SK-N-SH treated with all-trans-retinoic acid at 6 μM for 48 hours (cell line): ENCODE results near the gene SH3D19.

Source experiments
- ATAC-seq: fragments of 200-7000 bp; cut with Tn5 transposase; 3 replicates; pipeline ENCODE4 v1.9.1; 2020; ENCODE audit warnings: mild to moderate bottlenecking, moderate library complexity
- ARNTL ChIP-seq: fragments of 450-650 bp; formaldehyde crosslinking; IDR thresholded peaks from 2 replicates; pipeline ENCODE4 v1.5.0; 2020; ENCODE audit warnings: low read depth, mild to moderate bottlenecking, moderate library complexity, borderline replicate concordance
- BACH2 ChIP-seq: fragments of 250-450 bp; sonication (Bioruptor Pico); IDR thresholded peaks from 2 replicates; pipeline ENCODE4 v1.9.0; 2021; ENCODE audit warnings: mild to moderate bottlenecking, borderline replicate concordance
- CSDC2 ChIP-seq: fragments of 250-450 bp; sonication (Bioruptor Pico); IDR thresholded peaks from 2 replicates; pipeline ENCODE4 v1.5.0; 2020; ENCODE audit warnings: mild to moderate bottlenecking, moderate library complexity
- ESRRG ChIP-seq: fragments of 250-450 bp; sonication (Bioruptor Pico); IDR thresholded peaks from 2 replicates; pipeline ENCODE4 v1.6.1; 2021; ENCODE audit warnings: mild to moderate bottlenecking
- GLIS3 ChIP-seq: fragments of 250-450 bp; sonication (Bioruptor Pico); IDR thresholded peaks from 2 replicates; pipeline ENCODE4 v1.5.0; 2020; ENCODE audit warnings: mild to moderate bottlenecking, moderate library complexity
- ISL1 ChIP-seq: fragments of 250-450 bp; sonication (Bioruptor Pico); IDR thresholded peaks from 2 replicates; pipeline ENCODE4 v2.1.2; 2022; ENCODE audit warnings: mild to moderate bottlenecking, moderate library complexity
- OSR1 ChIP-seq: fragments of 250-450 bp; sonication (Bioruptor Pico); IDR thresholded peaks from 2 replicates; pipeline ENCODE4 v1.8.0; 2022; ENCODE audit warnings: moderate library complexity, mild to moderate bottlenecking, inconsistent platforms
- PPARA ChIP-seq: fragments of 250-450 bp; sonication (Bioruptor Pico); IDR thresholded peaks from 2 replicates; pipeline ENCODE4 v1.5.0; 2020; ENCODE audit warnings: mild to moderate bottlenecking, borderline replicate concordance
- RARB ChIP-seq: fragments of 250-450 bp; sonication (Bioruptor Pico); IDR thresholded peaks from 2 replicates; pipeline ENCODE4 v1.8.0; 2021; ENCODE audit warnings: mild to moderate bottlenecking, moderate library complexity
- SNAI2 ChIP-seq: fragments of 250-450 bp; sonication (Bioruptor Pico); IDR thresholded peaks from 2 replicates; pipeline ENCODE4 v1.5.0; 2020; ENCODE audit warnings: mild to moderate bottlenecking, moderate library complexity
- TOX ChIP-seq: fragments of 250-450 bp; sonication (Bioruptor Pico); IDR thresholded peaks from 2 replicates; pipeline ENCODE4 v1.8.0; 2021; ENCODE audit warnings: mild to moderate bottlenecking, moderate library complexity, borderline replicate concordance
- ZC3H10 ChIP-seq: fragments of 250-450 bp; sonication (Bioruptor Pico); IDR thresholded peaks from 2 replicates; pipeline ENCODE4 v1.5.1; 2021; ENCODE audit warnings: mild to moderate bottlenecking, moderate library complexity
- ZFP3 ChIP-seq: fragments of 250-450 bp; sonication (Bioruptor Pico); IDR thresholded peaks from 2 replicates; pipeline ENCODE4 v1.5.0; 2020; ENCODE audit warnings: mild to moderate bottlenecking, moderate library complexity
- ZFP30 ChIP-seq: fragments of 450-650 bp; formaldehyde crosslinking; IDR thresholded peaks from 2 replicates; pipeline ENCODE4 v1.5.0; 2022; ENCODE audit warnings: mild to moderate bottlenecking, moderate library complexity
- ZNF565 ChIP-seq: fragments of 450-650 bp; formaldehyde crosslinking; conservative IDR thresholded peaks from 2 replicates; pipeline ENCODE4 v1.5.0; 2020; ENCODE audit warnings: low read depth, mild to moderate bottlenecking, moderate library complexity
- ZNF70 ChIP-seq: fragments of 450-650 bp; formaldehyde crosslinking; IDR thresholded peaks from 2 replicates; pipeline ENCODE4 v1.5.0; 2020; ENCODE audit warnings: mild to moderate bottlenecking, moderate library complexity
- ZNF8 ChIP-seq: fragments of 450-650 bp; formaldehyde crosslinking; IDR thresholded peaks from 2 replicates; pipeline ENCODE4 v1.5.0; 2020; ENCODE audit warnings: mild to moderate bottlenecking, moderate library complexity
- TF ChIP-seq, protein P1 (sequence below): fragments of 250-450 bp; sonication (Bioruptor Pico); IDR thresholded peaks from 2 replicates; pipeline ENCODE4 v1.8.0; 2021; ENCODE audit warnings: low read depth, mild to moderate bottlenecking, moderate library complexity, borderline replicate concordance
- TF ChIP-seq, protein P2 (sequence below): fragments of 250-450 bp; sonication (Bioruptor Pico); IDR thresholded peaks from 2 replicates; pipeline ENCODE4 v1.5.1; 2020; ENCODE audit warnings: low read depth, mild to moderate bottlenecking, moderate library complexity
- TF ChIP-seq, protein P3 (sequence below): fragments of 250-450 bp; sonication (Bioruptor Pico); IDR thresholded peaks from 2 replicates; pipeline ENCODE4 v1.5.0; 2020; ENCODE audit warnings: mild to moderate bottlenecking, moderate library complexity
- TF ChIP-seq, protein P4 (sequence below): fragments of 250-450 bp; sonication (Bioruptor Pico); IDR thresholded peaks from 2 replicates; pipeline ENCODE4 v1.8.0; 2020; ENCODE audit warnings: mild to moderate bottlenecking, moderate library complexity, borderline replicate concordance
- TF ChIP-seq, protein P5 (sequence below): fragments of 250-450 bp; sonication (Bioruptor Pico); IDR thresholded peaks from 2 replicates; pipeline ENCODE4 v1.5.1; 2021; ENCODE audit warnings: mild to moderate bottlenecking, moderate library complexity

The SH3D19 gene

DNA sequence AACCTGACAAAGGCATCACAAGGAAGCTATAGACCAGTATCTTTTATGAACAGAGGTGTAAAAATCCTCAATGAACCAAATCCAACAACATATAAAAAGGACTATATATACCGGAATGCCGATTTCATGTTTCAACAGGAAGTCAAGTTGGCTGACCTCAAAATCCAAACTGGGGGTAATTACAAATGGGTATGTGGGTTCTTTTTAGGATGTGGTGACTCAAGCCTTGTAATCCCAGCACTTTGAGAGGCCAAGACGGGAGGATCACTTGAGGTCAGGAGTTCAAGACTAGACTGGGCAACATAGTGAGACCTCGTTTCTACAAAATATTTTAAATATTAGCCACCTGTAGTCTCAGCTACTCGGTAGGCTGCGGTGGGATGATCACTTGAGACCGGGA lies 38.0 kb downstream of the SH3D19 start (continued):
- TF ChIP-seq, protein P1, sequence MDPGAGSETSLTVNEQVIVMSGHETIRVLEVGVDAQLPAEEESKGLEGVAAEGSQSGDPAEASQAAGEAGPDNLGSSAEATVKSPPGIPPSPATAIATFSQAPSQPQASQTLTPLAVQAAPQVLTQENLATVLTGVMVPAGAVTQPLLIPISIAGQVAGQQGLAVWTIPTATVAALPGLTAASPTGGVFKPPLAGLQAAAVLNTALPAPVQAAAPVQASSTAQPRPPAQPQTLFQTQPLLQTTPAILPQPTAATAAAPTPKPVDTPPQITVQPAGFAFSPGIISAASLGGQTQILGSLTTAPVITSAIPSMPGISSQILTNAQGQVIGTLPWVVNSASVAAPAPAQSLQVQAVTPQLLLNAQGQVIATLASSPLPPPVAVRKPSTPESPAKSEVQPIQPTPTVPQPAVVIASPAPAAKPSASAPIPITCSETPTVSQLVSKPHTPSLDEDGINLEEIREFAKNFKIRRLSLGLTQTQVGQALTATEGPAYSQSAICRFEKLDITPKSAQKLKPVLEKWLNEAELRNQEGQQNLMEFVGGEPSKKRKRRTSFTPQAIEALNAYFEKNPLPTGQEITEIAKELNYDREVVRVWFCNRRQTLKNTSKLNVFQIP (CRISPR knock-in tag): no peak
- no peak for TF ChIP-seq RARB (CRISPR knock-in tag)
- TF ChIP-seq, all 23 proteins: peak for 0

DNA sequence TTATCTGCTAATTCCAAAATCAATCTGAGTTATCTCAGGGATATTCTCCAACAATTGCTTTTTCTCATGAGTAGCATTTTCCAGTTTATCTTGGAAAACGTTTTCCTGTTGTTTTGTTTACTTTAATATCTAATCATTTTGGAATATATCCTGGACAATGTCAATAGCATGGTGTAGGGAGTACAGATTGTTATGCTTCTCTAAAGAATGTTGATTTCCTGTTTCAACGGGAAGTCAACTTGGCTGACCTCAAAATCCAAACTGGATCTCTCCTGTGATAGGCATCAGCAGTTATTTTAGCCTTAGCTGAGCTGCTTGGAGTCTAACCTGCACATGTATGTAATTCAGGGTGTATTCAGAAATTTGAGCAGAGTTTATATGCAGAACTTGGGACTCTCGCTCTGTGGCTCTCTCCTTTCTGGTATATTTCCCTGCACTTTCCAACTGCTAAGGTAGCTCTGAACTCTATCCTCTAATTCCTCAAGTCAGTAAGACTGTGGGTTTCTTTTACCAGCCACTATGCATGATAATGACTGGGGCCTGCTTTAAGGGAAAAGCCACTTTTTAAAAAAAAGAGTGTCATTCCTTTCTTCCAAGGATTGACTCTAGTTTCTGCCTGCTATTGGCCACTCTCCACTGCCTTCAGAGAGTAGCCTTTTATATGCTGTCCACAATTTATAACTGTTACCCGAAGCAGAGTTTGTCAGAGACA lies 40.7 kb downstream of the SH3D19 start:
- ATAC-seq: no peak
- TF ChIP-seq ZNF70 (CRISPR knock-in tag) (no peak), ZC3H10 (CRISPR knock-in tag) (no peak), ZNF565 (CRISPR knock-in tag) (no peak), ZNF8 (no peak), ARNTL (CRISPR knock-in tag) (no peak), ZFP30 (no peak), TOX (CRISPR knock-in tag) (no peak), CSDC2 (CRISPR knock-in tag) (no peak), GLIS3 (CRISPR knock-in tag) (no peak), ISL1 (CRISPR knock-in tag) (no peak), PPARA (no peak), OSR1 (CRISPR knock-in tag) (no peak), RARB (CRISPR knock-in tag) (no peak), ZFP3 (CRISPR knock-in tag) (no peak), BACH2 (CRISPR knock-in tag) (no peak), ESRRG (CRISPR knock-in tag) (no peak), SNAI2 (no peak)
- TF ChIP-seq, protein P2, sequence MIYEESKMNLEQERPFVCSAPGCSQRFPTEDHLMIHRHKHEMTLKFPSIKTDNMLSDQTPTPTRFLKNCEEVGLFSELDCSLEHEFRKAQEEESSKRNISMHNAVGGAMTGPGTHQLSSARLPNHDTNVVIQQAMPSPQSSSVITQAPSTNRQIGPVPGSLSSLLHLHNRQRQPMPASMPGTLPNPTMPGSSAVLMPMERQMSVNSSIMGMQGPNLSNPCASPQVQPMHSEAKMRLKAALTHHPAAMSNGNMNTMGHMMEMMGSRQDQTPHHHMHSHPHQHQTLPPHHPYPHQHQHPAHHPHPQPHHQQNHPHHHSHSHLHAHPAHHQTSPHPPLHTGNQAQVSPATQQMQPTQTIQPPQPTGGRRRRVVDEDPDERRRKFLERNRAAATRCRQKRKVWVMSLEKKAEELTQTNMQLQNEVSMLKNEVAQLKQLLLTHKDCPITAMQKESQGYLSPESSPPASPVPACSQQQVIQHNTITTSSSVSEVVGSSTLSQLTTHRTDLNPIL (CRISPR knock-in tag): no peak
- TF ChIP-seq, protein P3, sequence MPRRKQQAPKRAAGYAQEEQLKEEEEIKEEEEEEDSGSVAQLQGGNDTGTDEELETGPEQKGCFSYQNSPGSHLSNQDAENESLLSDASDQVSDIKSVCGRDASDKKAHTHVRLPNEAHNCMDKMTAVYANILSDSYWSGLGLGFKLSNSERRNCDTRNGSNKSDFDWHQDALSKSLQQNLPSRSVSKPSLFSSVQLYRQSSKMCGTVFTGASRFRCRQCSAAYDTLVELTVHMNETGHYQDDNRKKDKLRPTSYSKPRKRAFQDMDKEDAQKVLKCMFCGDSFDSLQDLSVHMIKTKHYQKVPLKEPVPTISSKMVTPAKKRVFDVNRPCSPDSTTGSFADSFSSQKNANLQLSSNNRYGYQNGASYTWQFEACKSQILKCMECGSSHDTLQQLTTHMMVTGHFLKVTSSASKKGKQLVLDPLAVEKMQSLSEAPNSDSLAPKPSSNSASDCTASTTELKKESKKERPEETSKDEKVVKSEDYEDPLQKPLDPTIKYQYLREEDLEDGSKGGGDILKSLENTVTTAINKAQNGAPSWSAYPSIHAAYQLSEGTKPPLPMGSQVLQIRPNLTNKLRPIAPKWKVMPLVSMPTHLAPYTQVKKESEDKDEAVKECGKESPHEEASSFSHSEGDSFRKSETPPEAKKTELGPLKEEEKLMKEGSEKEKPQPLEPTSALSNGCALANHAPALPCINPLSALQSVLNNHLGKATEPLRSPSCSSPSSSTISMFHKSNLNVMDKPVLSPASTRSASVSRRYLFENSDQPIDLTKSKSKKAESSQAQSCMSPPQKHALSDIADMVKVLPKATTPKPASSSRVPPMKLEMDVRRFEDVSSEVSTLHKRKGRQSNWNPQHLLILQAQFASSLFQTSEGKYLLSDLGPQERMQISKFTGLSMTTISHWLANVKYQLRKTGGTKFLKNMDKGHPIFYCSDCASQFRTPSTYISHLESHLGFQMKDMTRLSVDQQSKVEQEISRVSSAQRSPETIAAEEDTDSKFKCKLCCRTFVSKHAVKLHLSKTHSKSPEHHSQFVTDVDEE (CRISPR knock-in tag): no peak
- TF ChIP-seq, protein P4, sequence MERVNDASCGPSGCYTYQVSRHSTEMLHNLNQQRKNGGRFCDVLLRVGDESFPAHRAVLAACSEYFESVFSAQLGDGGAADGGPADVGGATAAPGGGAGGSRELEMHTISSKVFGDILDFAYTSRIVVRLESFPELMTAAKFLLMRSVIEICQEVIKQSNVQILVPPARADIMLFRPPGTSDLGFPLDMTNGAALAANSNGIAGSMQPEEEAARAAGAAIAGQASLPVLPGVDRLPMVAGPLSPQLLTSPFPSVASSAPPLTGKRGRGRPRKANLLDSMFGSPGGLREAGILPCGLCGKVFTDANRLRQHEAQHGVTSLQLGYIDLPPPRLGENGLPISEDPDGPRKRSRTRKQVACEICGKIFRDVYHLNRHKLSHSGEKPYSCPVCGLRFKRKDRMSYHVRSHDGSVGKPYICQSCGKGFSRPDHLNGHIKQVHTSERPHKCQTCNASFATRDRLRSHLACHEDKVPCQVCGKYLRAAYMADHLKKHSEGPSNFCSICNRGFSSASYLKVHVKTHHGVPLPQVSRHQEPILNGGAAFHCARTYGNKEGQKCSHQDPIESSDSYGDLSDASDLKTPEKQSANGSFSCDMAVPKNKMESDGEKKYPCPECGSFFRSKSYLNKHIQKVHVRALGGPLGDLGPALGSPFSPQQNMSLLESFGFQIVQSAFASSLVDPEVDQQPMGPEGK (CRISPR knock-in tag): no peak

DNA sequence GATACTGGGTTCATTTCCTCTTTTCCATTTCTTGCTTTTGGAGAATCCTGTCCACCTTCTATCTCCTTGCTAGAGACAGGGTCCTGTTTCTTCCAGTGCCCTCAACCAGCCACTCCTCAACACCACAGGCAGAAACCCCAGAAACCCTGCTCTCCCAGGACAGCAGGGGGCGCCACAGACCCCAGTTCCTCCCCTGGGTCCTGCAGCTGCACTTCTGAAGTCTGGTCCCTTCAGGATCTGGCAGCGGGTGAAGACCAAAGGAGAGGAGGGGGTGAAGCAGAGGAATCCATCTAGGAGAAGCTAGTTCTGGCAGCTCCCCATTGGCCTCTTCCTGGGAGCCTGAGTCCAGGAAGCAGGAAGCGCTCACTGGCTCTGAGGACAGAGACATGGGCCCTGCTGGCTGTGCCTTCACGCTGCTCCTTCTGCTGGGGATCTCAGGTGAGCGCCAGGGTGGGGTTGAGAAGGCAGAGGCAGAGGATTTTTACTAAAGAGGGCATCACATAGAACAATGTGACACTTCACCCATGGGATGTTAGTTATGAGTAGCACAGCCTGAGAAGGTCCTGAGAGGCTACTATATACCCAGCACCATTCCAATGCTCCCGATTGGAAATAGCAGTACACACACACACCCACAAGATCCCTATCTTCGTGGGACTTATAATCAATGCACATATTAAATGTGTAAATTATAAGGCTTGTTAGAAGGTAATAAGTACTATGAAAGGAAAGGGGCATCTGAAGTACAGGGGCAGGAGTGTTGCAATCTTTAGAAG lies 48.4 kb downstream of the SH3D19 start, which contains the start of gene PRSS48:
Gene PRSS48 (plus strand): TSS at position 375 of the 776 bp plus-strand sequence. CDS start 12 bp downstream, at position 387.
- peak; percentile 98 for ATAC-seq
- TF ChIP-seq CSDC2 (CRISPR knock-in tag) (no peak), RARB (CRISPR knock-in tag) (no peak), ZC3H10 (CRISPR knock-in tag) (no peak), TOX (CRISPR knock-in tag) (no peak), GLIS3 (CRISPR knock-in tag) (no peak), OSR1 (CRISPR knock-in tag) (no peak)
- TF ChIP-seq, protein P4 (CRISPR knock-in tag): no peak
- TF ChIP-seq, protein P5, sequence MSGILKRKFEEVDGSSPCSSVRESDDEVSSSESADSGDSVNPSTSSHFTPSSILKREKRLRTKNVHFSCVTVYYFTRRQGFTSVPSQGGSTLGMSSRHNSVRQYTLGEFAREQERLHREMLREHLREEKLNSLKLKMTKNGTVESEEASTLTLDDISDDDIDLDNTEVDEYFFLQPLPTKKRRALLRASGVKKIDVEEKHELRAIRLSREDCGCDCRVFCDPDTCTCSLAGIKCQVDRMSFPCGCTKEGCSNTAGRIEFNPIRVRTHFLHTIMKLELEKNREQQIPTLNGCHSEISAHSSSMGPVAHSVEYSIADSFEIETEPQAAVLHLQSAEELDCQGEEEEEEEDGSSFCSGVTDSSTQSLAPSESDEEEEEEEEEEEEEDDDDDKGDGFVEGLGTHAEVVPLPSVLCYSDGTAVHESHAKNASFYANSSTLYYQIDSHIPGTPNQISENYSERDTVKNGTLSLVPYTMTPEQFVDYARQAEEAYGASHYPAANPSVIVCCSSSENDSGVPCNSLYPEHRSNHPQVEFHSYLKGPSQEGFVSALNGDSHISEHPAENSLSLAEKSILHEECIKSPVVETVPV (CRISPR knock-in tag): no peak
- TF ChIP-seq, protein P2 (CRISPR knock-in tag): no peak
